Rectal smooth muscle tissue (tissue), 1 donor: ENCODE data around the gene DDO.

Experiments used
- H3K27ac ChIP-seq: one replicate; pipeline ENCODE4 v1.7.0; 2013; ENCODE audit warnings: low read depth, low read length, inconsistent platforms
- H3K27me3 ChIP-seq: one replicate; pipeline ENCODE4 v1.7.0; 2013; ENCODE audit warnings: low read length; ENCODE audit not compliant: control insufficient read depth, insufficient read depth
- H3K36me3 ChIP-seq: one replicate; pipeline ENCODE4 v1.7.0; 2013; ENCODE audit warnings: low read length; ENCODE audit not compliant: control insufficient read depth, insufficient read depth
- H3K4me1 ChIP-seq: one replicate; pipeline ENCODE4 v1.7.0; 2013; ENCODE audit warnings: low read length; ENCODE audit not compliant: control insufficient read depth, insufficient read depth
- H3K4me3 ChIP-seq: one replicate; pipeline ENCODE4 v1.7.0; 2013; ENCODE audit warnings: low read length
- H3K9ac ChIP-seq: one replicate; pipeline ENCODE4 v1.7.0; 2013; ENCODE audit warnings: low read length

Gene DDO

GRCh38 chr6:110412360-110412759 is 3.0 kb downstream of the DDO start:
- H3K36me3 ChIP-seq, result no peaks in the 10 kb centered on the region
- peaks cover 6% of the 10 kb centered on the region for H3K4me1 ChIP-seq
- H3K4me3 ChIP-seq, result no peak overlapping the region
- H3K27me3 ChIP-seq, result no peaks in the 10 kb centered on the region
- H3K9ac ChIP-seq, result no peak overlapping the region
- no peak overlapping the region for H3K27ac ChIP-seq

GRCh38 chr6:110410511-110410910 is 4.9 kb downstream of the DDO start:
- H3K36me3 ChIP-seq, result no peaks in the 10 kb centered on the region
- H3K27me3 ChIP-seq, result no peaks in the 10 kb centered on the region
- no peak overlapping the region for H3K4me3 ChIP-seq
- no peak overlapping the region for H3K27ac ChIP-seq
- H3K4me1 ChIP-seq, result no peaks in the 10 kb centered on the region
- H3K9ac ChIP-seq, result no peak overlapping the region

DNA sequence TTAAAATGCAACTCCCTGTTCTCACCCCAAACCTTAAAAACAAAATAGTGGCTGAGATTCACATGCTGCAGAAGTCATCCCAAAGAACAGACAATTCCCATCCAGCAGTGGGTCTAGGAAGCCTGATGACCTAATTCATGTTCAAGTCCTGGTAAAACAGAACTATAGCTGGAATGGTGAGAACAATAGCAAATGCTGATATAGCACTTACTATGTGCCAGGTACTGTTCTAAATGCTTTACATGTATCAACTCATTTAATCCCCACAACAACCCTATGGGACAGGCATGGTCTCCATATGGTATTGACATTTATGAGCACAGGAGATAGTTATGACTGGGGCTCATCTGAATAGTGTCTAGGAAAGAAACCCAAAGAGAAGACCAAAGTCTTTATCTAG is 5.6 kb downstream of the DDO start:
- no peak overlapping the region for H3K27ac ChIP-seq
- H3K9ac ChIP-seq, result no peak overlapping the region
- H3K4me1 ChIP-seq, result no peaks in the 10 kb centered on the region
- no peaks in the 10 kb centered on the region for H3K27me3 ChIP-seq
- H3K36me3 ChIP-seq, result no peaks in the 10 kb centered on the region
- H3K4me3 ChIP-seq, result no peak overlapping the region

DNA sequence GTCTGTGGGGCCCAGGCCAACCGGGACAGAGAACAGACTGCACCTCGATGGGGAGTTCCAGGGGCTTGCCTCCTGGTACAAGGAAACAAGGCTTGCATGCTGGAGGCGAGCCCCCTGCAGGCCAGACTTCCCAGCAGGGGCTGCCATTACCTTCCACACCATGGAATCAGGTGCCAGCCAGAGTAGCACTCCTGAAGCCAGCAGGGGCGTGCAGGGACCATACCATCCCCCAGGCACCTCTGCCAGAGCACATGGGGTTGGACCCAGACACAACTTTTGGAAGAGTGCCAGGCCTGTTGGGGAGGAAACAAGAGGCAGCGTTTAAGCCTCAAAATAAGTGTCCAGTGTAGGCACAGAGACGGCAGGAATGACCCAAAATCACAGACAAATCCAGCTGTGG is 6.5 kb downstream of the DDO start:
- Histone ChIP-seq H3K27ac (no peak overlapping the region), H3K36me3 (no peaks in the 10 kb centered on the region), H3K4me3 (no peak overlapping the region), H3K4me1 (no peaks in the 10 kb centered on the region), H3K27me3 (no peaks in the 10 kb centered on the region), H3K9ac (no peak overlapping the region)

DNA sequence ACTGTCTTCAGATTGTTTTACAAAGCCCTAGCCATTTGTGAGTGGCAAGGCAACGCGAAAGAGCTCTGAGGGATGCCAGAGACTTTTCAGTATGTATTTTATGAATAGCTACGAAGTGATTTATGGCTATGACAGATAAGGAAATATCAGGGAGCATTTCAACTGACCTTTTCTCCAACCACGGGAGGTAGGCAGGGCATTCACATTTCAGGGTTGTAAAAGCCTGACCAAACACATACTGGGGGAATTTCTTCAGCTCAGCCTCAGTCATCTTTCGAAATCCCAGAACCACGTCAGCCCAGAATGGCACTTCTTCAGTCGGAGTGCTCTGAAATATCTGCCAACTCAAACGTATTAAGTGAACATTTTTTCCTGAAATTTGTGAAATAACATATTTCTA is 10.8 kb downstream of the DDO start:
- H3K27ac ChIP-seq, result no peak overlapping the region
- no peaks in the 10 kb centered on the region for H3K36me3 ChIP-seq
- H3K4me3 ChIP-seq, result no peak overlapping the region
- no peak overlapping the region for H3K9ac ChIP-seq
- H3K27me3 ChIP-seq, result no peaks in the 10 kb centered on the region
- no peaks in the 10 kb centered on the region for H3K4me1 ChIP-seq

GRCh38 chr6:110401585-110402176 is 13.7 kb downstream of the DDO start:
- H3K36me3 ChIP-seq, result no peaks in the 10 kb centered on the region
- no peaks in the 10 kb centered on the region for H3K4me1 ChIP-seq
- no peaks in the 10 kb centered on the region for H3K27me3 ChIP-seq
- H3K9ac ChIP-seq, result no peak overlapping the region
- H3K27ac ChIP-seq, result no peak overlapping the region
- H3K4me3 ChIP-seq, result no peak overlapping the region

GRCh38 chr6:110400208-110400607 is 15.2 kb downstream of the DDO start:
- H3K27me3 ChIP-seq, result no peaks in the 10 kb centered on the region
- H3K9ac ChIP-seq, result no peak overlapping the region
- no peaks in the 10 kb centered on the region for H3K4me1 ChIP-seq
- no peaks in the 10 kb centered on the region for H3K36me3 ChIP-seq
- no peak overlapping the region for H3K27ac ChIP-seq
- H3K4me3 ChIP-seq, result peak overlapping the region; percentile 61

DNA sequence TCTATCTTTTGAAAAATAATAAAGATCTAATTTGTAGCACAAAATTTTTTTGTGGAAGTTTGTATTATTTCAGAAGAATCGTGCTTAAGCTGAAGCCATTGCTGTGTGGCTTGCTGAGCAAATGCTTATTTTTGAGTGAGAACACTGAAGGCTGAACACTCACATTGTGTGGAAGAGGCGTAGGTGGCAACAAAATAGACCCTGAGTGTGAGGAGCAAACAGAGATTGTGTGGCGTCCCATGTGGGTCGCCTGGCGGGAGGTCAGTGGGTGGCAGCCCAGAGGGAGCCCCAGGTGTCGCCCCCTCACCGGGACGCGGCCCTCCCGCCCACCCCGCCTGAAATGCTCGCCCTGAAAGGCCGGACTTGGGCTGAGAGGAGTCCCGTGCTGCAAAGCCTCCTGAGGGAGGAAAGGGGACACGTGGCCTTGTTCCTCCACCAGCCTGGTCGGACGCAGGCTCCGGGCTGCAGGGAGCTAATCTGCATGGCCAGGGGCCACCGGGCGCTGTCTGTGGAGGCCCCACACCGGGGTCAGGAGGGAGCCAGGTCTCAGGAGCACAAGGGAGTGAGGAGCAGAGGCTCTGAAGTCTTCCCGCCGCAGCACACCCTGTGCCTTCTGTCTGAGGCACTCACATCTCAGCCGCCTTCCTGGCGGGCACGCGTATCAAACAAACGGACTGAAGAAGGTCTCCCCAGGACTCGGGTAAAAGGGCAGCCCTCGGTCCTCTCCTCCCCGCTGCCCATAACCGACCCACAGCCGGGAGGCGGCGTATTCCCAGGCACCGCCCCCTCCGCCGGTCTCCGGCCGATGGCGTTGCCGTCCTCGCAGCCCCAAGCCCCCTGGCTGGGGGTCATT is 15.9 kb downstream of the DDO start:
- Histone ChIP-seq H3K4me3 (peak overlapping the region; percentile 61), H3K27me3 (no peaks in the 10 kb centered on the region), H3K9ac (no peak overlapping the region), H3K27ac (no peak overlapping the region), H3K36me3 (no peaks in the 10 kb centered on the region), H3K4me1 (no peaks in the 10 kb centered on the region)

DNA sequence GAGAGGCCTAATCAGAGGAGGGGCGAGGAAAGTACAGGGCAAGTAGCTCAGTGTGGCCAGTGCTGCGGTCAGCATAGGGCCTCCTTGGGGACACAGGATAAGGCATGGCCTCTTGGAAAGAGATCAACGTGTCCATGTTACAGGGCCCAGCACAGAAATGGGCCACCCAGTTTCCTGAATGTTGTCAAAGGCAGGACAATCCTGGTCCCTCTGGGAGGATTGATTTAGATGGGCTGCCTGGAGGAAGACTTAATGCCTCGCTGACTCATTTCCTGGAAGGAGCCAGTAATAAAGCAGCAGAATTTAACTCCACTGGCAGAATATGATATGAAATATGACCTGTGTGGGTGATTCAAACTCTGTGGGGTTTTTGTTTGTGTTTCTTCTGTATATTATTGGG is 16.6 kb downstream of the DDO start:
- no peak overlapping the region for H3K9ac ChIP-seq
- no peaks in the 10 kb centered on the region for H3K4me1 ChIP-seq
- no peaks in the 10 kb centered on the region for H3K27me3 ChIP-seq
- no peak overlapping the region for H3K27ac ChIP-seq
- H3K36me3 ChIP-seq, result no peaks in the 10 kb centered on the region
- H3K4me3 ChIP-seq, result no peak overlapping the region

GRCh38 chr6:110395221-110395620 is 20.2 kb downstream of the DDO start:
- H3K9ac ChIP-seq, result no peak overlapping the region
- no peak overlapping the region for H3K27ac ChIP-seq
- H3K4me3 ChIP-seq, result no peak overlapping the region
- H3K36me3 ChIP-seq, result no peaks in the 10 kb centered on the region
- H3K4me1 ChIP-seq, result peaks cover under 1% of the 10 kb centered on the region
- H3K27me3 ChIP-seq, result no peaks in the 10 kb centered on the region

DNA sequence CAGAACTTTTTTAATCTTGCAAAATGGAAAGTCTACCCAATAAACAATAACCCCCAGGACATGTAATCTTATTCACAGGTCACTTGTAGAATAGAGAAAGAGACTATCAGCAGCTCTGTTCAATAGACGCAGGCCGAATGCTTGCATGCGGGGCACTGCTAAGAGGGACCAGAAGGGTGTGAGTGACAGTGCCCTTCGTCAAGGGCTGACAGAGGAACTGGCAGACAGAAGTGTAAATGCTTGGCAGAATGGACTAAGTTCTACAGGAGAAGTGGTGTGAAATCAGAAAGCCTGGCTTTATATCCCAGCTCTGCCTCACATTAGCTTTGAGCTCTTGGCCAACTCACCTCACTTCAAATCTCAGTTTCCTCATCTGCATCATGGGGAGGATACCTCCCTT is 21.0 kb downstream of the DDO start:
- H3K4me1 ChIP-seq, result peaks cover 3% of the 10 kb centered on the region
- no peak overlapping the region for H3K4me3 ChIP-seq
- H3K36me3 ChIP-seq, result no peaks in the 10 kb centered on the region
- H3K27ac ChIP-seq, result no peak overlapping the region
- no peak overlapping the region for H3K9ac ChIP-seq
- no peaks in the 10 kb centered on the region for H3K27me3 ChIP-seq

GRCh38 chr6:110392727-110393126 is 22.6 kb downstream of the DDO start:
- Histone ChIP-seq H3K27ac (no peak overlapping the region), H3K4me3 (no peak overlapping the region), H3K4me1 (peaks cover 3% of the 10 kb centered on the region), H3K36me3 (no peaks in the 10 kb centered on the region), H3K27me3 (no peaks in the 10 kb centered on the region), H3K9ac (no peak overlapping the region)

GRCh38 chr6:110390404-110390803 is 25.0 kb downstream of the DDO start:
- no peaks in the 10 kb centered on the region for H3K36me3 ChIP-seq
- H3K4me1 ChIP-seq, result peaks cover 3% of the 10 kb centered on the region
- H3K27me3 ChIP-seq, result no peaks in the 10 kb centered on the region
- H3K4me3 ChIP-seq, result no peak overlapping the region
- no peak overlapping the region for H3K27ac ChIP-seq
- no peak overlapping the region for H3K9ac ChIP-seq
